Astrocyte (in vitro differentiated cells and primary cell): Measurements from ENCODE around the gene BEST2. TPM values are rescaled to one million over a fixed set of nuclear protein-coding genes. Genes with fewer than 3 reads are reported as not detected.

ENCODE experiments used
- DNase-seq: peaks from one replicate; pipeline ENCODE4 v3.0.0-alpha.2; 2010; ENCODE audit warnings: low read depth
- FAIRE-seq: peaks from 2 replicates; lab custom pipeline; 2011; peaks lifted over from hg19 to GRCh38; lab: Jason Lieb, UNC
- H2AFZ ChIP-seq: 2 replicates; pipeline ENCODE4 v1.6.0; 2012; ENCODE audit warnings: low read depth, low read length, inconsistent platforms
- H3K27ac ChIP-seq: 2 replicates; pipeline ENCODE4 v1.5.1; 2011; ENCODE audit warnings: low read depth, low read length, inconsistent platforms
- H3K27me3 ChIP-seq: 2 replicates; pipeline ENCODE4 v1.6.0; 2011; ENCODE audit warnings: low read length, inconsistent platforms; ENCODE audit not compliant: insufficient read depth
- H3K36me3 ChIP-seq: 2 replicates; pipeline ENCODE4 v1.5.1; 2011; ENCODE audit warnings: low read length, inconsistent platforms; ENCODE audit not compliant: insufficient read depth
- H3K4me1 ChIP-seq: 2 replicates; pipeline ENCODE4 v1.5.1; 2011; ENCODE audit warnings: low read length, inconsistent platforms; ENCODE audit not compliant: insufficient read depth
- H3K4me2 ChIP-seq: 2 replicates; pipeline ENCODE4 v1.6.0; 2012; ENCODE audit warnings: low read length, inconsistent platforms
- H3K4me3 ChIP-seq: 2 replicates; pipeline ENCODE4 v1.5.1; 2011; ENCODE audit warnings: low read depth, mild to moderate bottlenecking, low read length, inconsistent platforms; ENCODE audit not compliant: insufficient read depth
- H3K79me2 ChIP-seq: 2 replicates; pipeline ENCODE4 v1.6.0; 2012; ENCODE audit warnings: mild to moderate bottlenecking, low read length, inconsistent platforms; ENCODE audit not compliant: insufficient read depth
- H3K9ac ChIP-seq: 2 replicates; pipeline ENCODE4 v1.6.0; 2012; ENCODE audit warnings: mild to moderate bottlenecking, low read length, inconsistent platforms
- H3K9me3 ChIP-seq: 2 replicates; pipeline ENCODE4 v1.5.1; 2012; ENCODE audit warnings: low read depth, mild to moderate bottlenecking, low read length, inconsistent platforms; ENCODE audit not compliant: insufficient read depth
- H4K20me1 ChIP-seq: 2 replicates; pipeline ENCODE4 v1.6.0; 2012; ENCODE audit warnings: low read length, inconsistent platforms; ENCODE audit not compliant: insufficient read depth
- H3K27ac Mint-ChIP-seq: one replicate; pipeline ENCODE4 v1.8.0; 2021; ENCODE audit warnings: mild to moderate bottlenecking, mixed read lengths; ENCODE audit not compliant: unreplicated experiment
- H3K27me3 Mint-ChIP-seq: one replicate; pipeline ENCODE4 v1.8.0; 2021; ENCODE audit warnings: low read depth, mixed read lengths; ENCODE audit not compliant: unreplicated experiment
- H3K36me3 Mint-ChIP-seq: one replicate; pipeline ENCODE4 v1.8.0; 2021; ENCODE audit warnings: low read depth, mixed read lengths; ENCODE audit not compliant: unreplicated experiment
- H3K4me1 Mint-ChIP-seq: one replicate; pipeline ENCODE4 v1.8.0; 2021; ENCODE audit warnings: low read depth, mixed read lengths; ENCODE audit not compliant: unreplicated experiment
- H3K4me3 Mint-ChIP-seq: one replicate; pipeline ENCODE4 v1.8.0; 2021; ENCODE audit warnings: mild to moderate bottlenecking, moderate library complexity, mixed read lengths; ENCODE audit not compliant: unreplicated experiment
- H3K9me3 Mint-ChIP-seq: one replicate; pipeline ENCODE4 v1.8.0; 2021; ENCODE audit warnings: mild to moderate bottlenecking, mixed read lengths; ENCODE audit not compliant: unreplicated experiment
- CTCF ChIP-seq: IDR thresholded peaks from 2 replicates; pipeline ENCODE4 v1.5.1; 2011; ENCODE audit warnings: low read depth, mild to moderate bottlenecking, inconsistent platforms, low read length, moderate library complexity; ENCODE audit not compliant: insufficient read depth
- EZH2 ChIP-seq: IDR thresholded peaks from 2 replicates; pipeline ENCODE4 v1.6.1; 2012; ENCODE audit warnings: mild to moderate bottlenecking, low read length, inconsistent platforms; ENCODE audit not compliant: insufficient read depth
- total RNA-seq: library from RNA; stranded (reverse); gene quantifications from 2 replicates; pipeline ENCODE4 v1.2.1, GENCODE V29; 2021

The BEST2 gene
- total RNA-seq, 1 donor from 2014 or later = not detected

DNA sequence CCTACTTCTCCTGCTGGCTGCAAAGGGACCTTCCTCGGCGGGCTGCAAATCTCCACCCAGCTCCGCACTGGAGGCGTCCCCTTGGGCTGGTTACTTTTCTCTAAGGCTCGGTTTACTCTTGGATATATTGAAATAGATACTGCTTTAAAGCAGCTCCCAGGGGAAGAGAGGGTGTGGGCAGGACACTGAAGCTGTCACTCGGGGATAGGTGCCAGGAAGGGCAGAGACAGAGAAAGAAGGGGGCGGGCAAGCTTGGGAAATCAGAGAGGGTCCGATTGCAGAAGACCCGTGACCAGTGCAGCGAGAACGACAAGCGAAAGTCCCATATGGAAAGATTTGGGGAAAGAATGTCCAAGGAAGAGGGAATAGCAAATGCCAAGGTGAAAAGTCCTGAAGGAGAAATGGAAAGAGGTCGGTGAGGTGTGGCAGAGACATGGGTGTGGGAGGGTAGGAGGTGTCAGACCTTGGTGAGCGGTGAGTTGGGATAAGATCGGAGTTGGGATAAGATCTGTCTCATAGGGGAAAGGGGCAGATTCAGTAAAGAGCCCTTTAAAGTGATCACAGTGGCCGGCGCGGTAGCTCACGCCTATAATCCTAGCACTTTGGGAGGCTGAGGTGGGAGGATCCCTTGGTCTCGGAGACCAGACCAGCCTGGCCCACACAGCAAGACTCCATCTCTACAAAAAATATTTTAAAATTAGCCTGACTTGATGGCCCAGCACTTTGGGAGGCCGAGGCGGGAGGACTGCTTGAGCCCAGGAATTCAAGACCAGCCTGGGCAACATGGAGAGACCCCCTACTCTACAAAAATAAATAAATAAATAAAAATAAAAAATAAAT lies 50.9 kb downstream of the BEST2 start:
- Histone ChIP-seq H3K36me3 (no peaks in the 10 kb centered on the region), H3K27me3 (no peaks in the 10 kb centered on the region), H3K4me2 (peak overlapping the region; percentile 95), H4K20me1 (peaks cover 11% of the 10 kb centered on the region), H3K27ac (no peak overlapping the region), H3K4me1 (peaks cover 32% of the 10 kb centered on the region), H3K4me3 (peak overlapping the region; percentile 82), H3K9me3 (no peaks in the 10 kb centered on the region), H3K79me2 (peaks cover 20% of the 10 kb centered on the region), H2AFZ (peak overlapping the region; percentile 91), H3K9ac (peak overlapping the region; percentile 85)
- Mint-ChIP-seq H3K4me1 (no peaks in the 10 kb centered on the region), H3K4me3 (peak overlapping the region; percentile 72), H3K9me3 (no peaks in the 10 kb centered on the region), H3K36me3 (peaks cover 2% of the 10 kb centered on the region), H3K27me3 (peaks cover 7% of the 10 kb centered on the region), H3K27ac (no peak overlapping the region)
- FAIRE-seq (no peak), DNase-seq (no peak)
- TF ChIP-seq CTCF (no peak), EZH2 (no peak)

GRCh38 chr19:12804051-12804450 lies 52.5 kb downstream of the BEST2 start:
- H3K4me1 Mint-ChIP-seq = no peaks in the 10 kb centered on the region

More at GRCh38 chr19:12804051-12804450, 52.5 kb downstream of the BEST2 start:
- DNase-seq (no peak), FAIRE-seq (no peak)
- TF ChIP-seq CTCF (no peak), EZH2 (no peak)
- H3K4me2 ChIP-seq = no peak overlapping the region
- peaks cover 32% of the 10 kb centered on the region for H3K4me1 ChIP-seq
- peaks cover 20% of the 10 kb centered on the region for H3K79me2 ChIP-seq
- H3K36me3 ChIP-seq = no peaks in the 10 kb centered on the region
- Mint-ChIP-seq H3K27me3 (peaks cover 7% of the 10 kb centered on the region), H3K27ac (peak overlapping the region; percentile 58), H3K4me3 (no peak overlapping the region), H3K9me3 (no peaks in the 10 kb centered on the region), H3K36me3 (no peaks in the 10 kb centered on the region)
- H3K27ac ChIP-seq = no peak overlapping the region
- H3K4me3 ChIP-seq = no peak overlapping the region
- peaks cover 11% of the 10 kb centered on the region for H4K20me1 ChIP-seq
- H2AFZ ChIP-seq = no peak overlapping the region
- H3K9me3 ChIP-seq = no peaks in the 10 kb centered on the region
- H3K27me3 ChIP-seq = no peaks in the 10 kb centered on the region
- no peak overlapping the region for H3K9ac ChIP-seq
